Motor neuron (in vitro differentiated cells): ENCODE data around the gene CACNB4. TPM values are rescaled to one million over a fixed set of nuclear protein-coding genes. Genes with fewer than 3 reads are reported as not detected.
"Not testable (repeated sequence)": the region's sequence is repeated elsewhere in the genome, so short reads cannot be mapped to it uniquely, and the experiment has no call there.

Source experiments
- ATAC-seq, 8 experiments: fragments of 200-7000 bp; cut with Tn5 transposase; replicated peaks in 6 of 8; 2 replicates each; pipeline ENCODE4 v1.8.0; 2021; ENCODE audit warnings: mild to moderate bottlenecking in 8 of 8, moderate library complexity in 8 of 8
- H3K27ac ChIP-seq, 2 donors: fragments of 250-450 bp; sonication (Bioruptor Pico); 2 replicates each; pipeline ENCODE4 v1.9.0; 2021; ENCODE audit warnings: antibody characterized with exemption in 2 of 2, mild to moderate bottlenecking in 2 of 2, moderate library complexity in 1 of 2
- H3K4me1 ChIP-seq, 2 donors: fragments of 250-450 bp; sonication (Bioruptor Pico); replicated peaks in 1 of 2; 2 replicates each; pipeline ENCODE4 v1.6.1; 2021; ENCODE audit warnings: antibody characterized with exemption in 2 of 2, mild to moderate bottlenecking in 2 of 2, moderate library complexity in 1 of 2
- H3K4me3 ChIP-seq, 5 donors: fragments of 250-450 bp; sonication (Bioruptor Pico); 2 replicates each; pipeline ENCODE4 v1.9.0; 2021; ENCODE audit warnings: antibody characterized with exemption in 5 of 5, mild to moderate bottlenecking in 5 of 5, moderate library complexity in 4 of 5
- WGBS, 10 experiments: fragments of 450-650 bp; shearing (Covaris generic); methylation state at CpG; one replicate each; pipeline ENCODE4 v1.0.0; 2022; 5-methylcytosine and 5-hydroxymethylcytosine counted together
- in situ Hi-C, 9 experiments: fragments of 400-800 bp; cut with MboI; loops; one replicate each; pipeline ENCODE4 v1.15.0; 2021; ENCODE audit warnings: low sequenced_read_pairs in 9 of 9, low pct_unique_long_range_greater_than_20kb in 2 of 9; ENCODE audit not compliant: unreplicated experiment in 9 of 9
- total RNA-seq, 8 experiments: library from RNA; unstranded; fragments of 300-600 nt; gene quantifications; 2 replicates each; pipeline versions ENCODE4 v1.2.3 to v1.2.4, GENCODE V29; 2022

The CACNB4 gene
- total RNA-seq, 8 experiments from 2014 or later, result 6.7 to 116 (median 19.0) TPM

DNA sequence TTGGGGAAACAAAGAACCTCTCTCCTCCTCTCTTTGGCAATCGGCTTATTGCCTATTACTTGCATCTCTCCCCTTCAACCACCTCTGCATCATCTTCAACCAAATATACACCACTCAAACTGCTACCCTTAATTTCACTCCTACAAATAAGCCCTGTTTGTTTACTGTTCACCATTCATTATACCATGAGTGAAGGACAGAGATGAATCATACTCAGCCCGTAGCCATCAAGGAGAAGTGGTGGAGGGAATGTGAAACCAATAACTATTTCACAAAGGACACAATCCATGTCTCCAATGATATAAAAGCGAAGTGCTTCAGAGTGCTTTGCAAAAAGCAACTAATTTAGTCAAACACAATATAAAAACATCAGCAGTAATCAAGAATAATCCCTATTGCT lies 76.8 kb downstream of the CACNB4 start:
- no peaks in the 10 kb centered on the region for H3K4me1 ChIP-seq
- H3K27ac ChIP-seq, result no peak overlapping the region
- 32 to 100% (median 82%) methylated on average over 1 to 3 of the region's 3 CpGs; no CpG with 5 or more reads in 1 of the 10 experiments for WGBS, 10 experiments
- no peak overlapping the region for H3K4me3 ChIP-seq
- in situ Hi-C loops, result loop anchor here in 2 of 9 experiments (25.0 kb wide), 2 partner anchors 210 to 385 kb away; no protein-coding TSS in a partner anchor
- peak in 1 of 8 experiments; percentile 12 for ATAC-seq

DNA sequence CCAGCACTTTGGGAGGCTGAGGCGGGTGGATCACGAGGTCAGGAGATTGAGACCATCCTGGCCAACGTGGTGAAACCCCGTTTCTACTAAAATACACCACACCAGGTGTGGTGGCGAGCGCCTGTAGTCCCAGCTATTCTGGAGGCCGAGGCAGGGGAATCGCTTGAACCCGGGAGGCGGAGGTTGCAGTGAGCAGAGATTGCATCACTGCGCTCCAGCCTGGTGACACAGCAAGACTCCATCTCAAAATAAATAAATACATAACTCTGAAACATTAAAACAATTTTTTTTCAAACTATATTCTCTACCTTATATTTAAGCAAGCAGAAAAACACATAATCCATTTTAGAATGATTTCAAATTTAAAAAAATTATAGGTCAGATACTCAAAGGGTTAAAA lies 77.8 kb downstream of the CACNB4 start:
- not testable (repeated sequence) for H3K27ac ChIP-seq, ATAC-seq, H3K4me3 ChIP-seq, H3K4me1 ChIP-seq
- in situ Hi-C loops, result loop anchor here in 2 of 9 experiments (25.0 kb wide), 2 partner anchors 209 to 384 kb away; no protein-coding TSS in a partner anchor
- 80 to 100% (median 97%) methylated on average over 1 to 10 of the region's 11 CpGs; no CpG with 5 or more reads in 4 of the 10 experiments for WGBS, 10 experiments

DNA sequence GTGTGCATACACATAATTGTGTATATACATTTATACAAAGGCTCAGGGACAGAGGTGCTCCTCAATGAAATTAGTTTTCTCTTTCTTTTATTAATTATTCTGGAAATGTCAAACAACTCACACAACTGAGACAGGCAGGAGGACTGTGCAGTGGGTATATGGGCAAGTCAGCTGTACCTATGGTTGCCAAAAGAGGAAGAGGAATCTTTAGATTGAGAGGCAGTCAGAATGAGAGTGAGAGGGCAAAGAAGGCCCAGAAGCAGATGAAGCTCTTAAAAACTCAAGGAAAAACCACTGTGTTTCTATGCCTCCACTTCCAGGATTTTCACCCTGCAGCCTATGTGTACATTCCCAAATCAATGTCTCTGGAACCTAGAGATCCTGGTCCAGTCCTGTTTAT lies 79.1 kb downstream of the CACNB4 start:
- Histone ChIP-seq H3K27ac (no peak overlapping the region), H3K4me3 (no peak overlapping the region), H3K4me1 (peaks cover 0 to 9% of the 10 kb centered on the region in 2 donors)
- in situ Hi-C loops, result loop anchor here in 2 of 9 experiments (25.0 kb wide), 2 partner anchors 207 to 382 kb away; no protein-coding TSS in a partner anchor
- no peak for ATAC-seq

DNA sequence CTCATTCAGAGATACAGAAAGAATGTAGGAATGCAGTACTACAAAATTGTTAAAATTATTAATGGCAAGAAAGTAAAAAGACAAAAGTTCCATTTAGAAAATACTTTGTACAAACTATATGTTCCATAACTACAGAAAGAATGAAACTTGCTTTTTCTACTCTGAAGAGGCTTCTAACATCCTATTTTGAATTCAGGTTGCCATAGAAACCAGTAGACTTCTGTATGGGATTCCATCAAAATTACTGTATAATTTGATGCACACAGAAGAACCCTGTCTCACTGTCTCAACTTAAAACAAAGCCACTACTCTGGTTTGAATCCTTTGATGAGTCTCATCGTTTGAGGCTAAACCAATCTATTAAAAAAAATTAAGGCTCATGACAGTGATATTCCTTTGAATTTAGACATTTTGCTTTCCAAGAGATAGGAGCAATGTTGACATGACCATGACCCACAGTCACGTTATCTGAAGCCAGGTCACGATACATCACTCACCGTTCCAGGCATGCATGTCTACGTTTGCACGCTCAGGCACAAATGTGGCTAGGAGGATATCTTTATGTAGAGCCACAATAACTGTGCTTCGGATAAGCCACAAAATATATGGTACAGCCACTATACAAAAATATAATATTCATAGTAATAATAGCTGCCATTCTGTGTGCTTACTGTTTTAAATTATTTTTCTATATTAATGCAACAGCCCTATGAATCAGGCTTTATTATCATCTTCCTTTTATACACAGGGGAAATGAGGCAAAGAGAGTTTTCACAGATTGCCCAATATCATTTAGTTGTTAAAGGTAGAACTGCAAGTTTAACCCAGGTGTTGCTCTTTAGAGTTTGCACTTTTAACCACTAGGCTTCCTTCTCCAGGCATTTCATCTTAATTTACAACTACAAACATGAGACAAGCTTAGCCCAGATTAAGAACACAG lies 82.4 kb downstream of the CACNB4 start:
- H3K27ac ChIP-seq, result no peak overlapping the region
- no peak for ATAC-seq
- 68 to 100% (median 87%) methylated on average over 1 to 7 of the region's 7 CpGs for WGBS, 10 experiments
- in situ Hi-C loops, result loop anchor here in 2 of 9 experiments (25.0 kb wide), 2 partner anchors 204 to 379 kb away; no protein-coding TSS in a partner anchor
- no peak overlapping the region for H3K4me3 ChIP-seq
- peaks cover 0 to 9% of the 10 kb centered on the region in 2 donors for H3K4me1 ChIP-seq

DNA sequence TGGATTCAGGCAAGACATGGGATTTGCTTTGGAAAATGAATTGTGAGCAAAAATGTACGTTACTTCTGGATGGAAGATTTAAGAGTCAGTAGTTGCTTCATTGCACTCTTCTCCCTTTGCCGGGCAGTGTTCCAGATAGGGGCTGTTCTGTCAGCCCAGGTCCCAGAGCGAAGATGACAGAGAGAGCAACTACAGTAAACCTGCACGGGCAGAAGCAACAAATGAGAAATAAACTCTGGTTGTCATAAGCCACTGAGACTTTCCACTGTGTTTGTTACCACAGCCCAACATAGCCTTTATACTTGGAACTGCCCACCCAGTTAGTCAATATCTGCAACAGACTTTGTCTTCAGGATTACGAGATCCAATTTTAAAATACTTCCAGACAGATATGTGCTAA lies 83.3 kb downstream of the CACNB4 start:
- H3K4me1 ChIP-seq, result peaks cover 0 to 9% of the 10 kb centered on the region in 2 donors
- 79 to 97% (median 89%) methylated on average over 1 to 5 of the region's 5 CpGs; no CpG with 5 or more reads in 2 of the 10 experiments for WGBS, 10 experiments
- H3K27ac ChIP-seq, result no peak overlapping the region
- in situ Hi-C loops, result loop anchor here in 2 of 9 experiments (25.0 kb wide), 2 partner anchors 203 to 378 kb away; no protein-coding TSS in a partner anchor
- no peak overlapping the region for H3K4me3 ChIP-seq
- ATAC-seq, result no peak

DNA sequence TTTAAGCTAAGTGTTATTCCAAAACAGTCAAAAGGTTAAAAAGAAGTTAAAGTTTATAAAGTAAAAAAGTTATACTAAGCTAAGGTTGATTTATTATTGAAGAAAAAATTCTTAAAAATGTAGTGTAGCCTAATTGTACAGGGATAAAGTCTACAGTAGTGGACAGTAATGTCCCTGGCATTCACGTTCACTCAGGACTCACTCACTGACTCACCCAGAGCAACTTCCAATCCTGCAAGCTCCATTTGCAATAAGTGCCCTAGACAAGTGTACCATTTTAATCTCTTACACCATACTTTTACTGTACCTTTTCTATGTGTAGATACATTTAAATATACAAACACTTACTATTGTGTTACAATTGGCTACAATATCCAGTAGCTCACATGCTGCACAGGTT lies 86.1 kb downstream of the CACNB4 start:
- Histone ChIP-seq H3K27ac (no peak overlapping the region), H3K4me3 (no peak overlapping the region), H3K4me1 (peaks cover 0 to 9% of the 10 kb centered on the region in 2 donors)
- in situ Hi-C loops, result loop anchor here in 2 of 9 experiments (25.0 kb wide), 2 partner anchors 200 to 375 kb away; no protein-coding TSS in a partner anchor
- 25 to 100% (median 80%) methylated on average over 1 of the region's 1 CpG; no CpG with 5 or more reads in 3 of the 10 experiments for WGBS, 10 experiments
- no peak for ATAC-seq

DNA sequence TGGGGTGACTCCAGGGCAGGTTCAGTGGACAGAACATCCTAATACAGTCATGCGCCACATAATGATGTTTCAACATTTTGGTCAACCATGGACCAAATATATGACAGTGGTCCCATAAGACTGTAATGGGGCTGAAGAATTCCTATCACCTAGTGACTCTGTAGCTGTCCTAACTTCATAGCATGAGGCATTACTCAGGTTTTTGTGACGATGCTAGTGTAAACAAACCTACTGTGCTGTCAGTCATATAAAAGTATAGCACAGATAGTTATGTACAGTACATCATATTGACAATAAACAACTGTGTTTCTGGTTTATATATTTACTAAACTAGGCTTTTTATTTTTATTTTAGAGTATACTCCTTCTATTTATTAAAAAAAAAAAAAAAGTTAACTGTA lies 87.1 kb downstream of the CACNB4 start:
- no peak for ATAC-seq
- WGBS, 10 experiments, result 61 to 100% (median 70%) methylated on average over 1 to 2 of the region's 2 CpGs; no CpG with 5 or more reads in 5 of the 10 experiments
- Histone ChIP-seq H3K4me1 (peaks cover 0 to 8% of the 10 kb centered on the region in 2 donors), H3K27ac (no peak overlapping the region), H3K4me3 (no peak overlapping the region)
- in situ Hi-C loops, result loop anchor here in 2 of 9 experiments (25.0 kb wide), 2 partner anchors 199 to 374 kb away; no protein-coding TSS in a partner anchor

DNA sequence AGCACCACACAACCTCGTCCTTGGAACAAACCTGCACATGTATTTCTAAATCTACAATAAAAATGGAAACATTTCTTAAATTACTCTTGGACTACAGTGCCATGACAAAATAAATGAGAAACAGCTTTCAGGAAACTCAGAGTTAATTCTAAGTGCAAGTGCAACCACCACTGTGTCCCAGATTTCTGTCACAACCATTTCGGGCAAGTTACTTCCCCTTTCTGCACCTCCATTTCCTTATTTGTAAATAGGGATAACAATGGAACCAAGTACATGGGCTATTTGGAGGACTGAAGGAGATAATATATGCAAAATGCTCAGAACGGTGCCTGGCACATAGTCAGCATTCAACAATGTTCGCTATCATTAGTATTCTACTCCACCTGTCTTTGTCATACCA lies 93.2 kb downstream of the CACNB4 start:
- no peak for ATAC-seq
- in situ Hi-C loops, result loop anchor here in 2 of 9 experiments (25.0 kb wide), 2 partner anchors 193 to 368 kb away; no protein-coding TSS in a partner anchor
- no peak overlapping the region for H3K4me3 ChIP-seq
- H3K4me1 ChIP-seq, result peaks cover 10 to 12% of the 10 kb centered on the region in 2 donors
- H3K27ac ChIP-seq, result no peak overlapping the region
- WGBS, 10 experiments, result 34 to 100% (median 77%) methylated on average over 1 to 4 of the region's 4 CpGs; no CpG with 5 or more reads in 1 of the 10 experiments

DNA sequence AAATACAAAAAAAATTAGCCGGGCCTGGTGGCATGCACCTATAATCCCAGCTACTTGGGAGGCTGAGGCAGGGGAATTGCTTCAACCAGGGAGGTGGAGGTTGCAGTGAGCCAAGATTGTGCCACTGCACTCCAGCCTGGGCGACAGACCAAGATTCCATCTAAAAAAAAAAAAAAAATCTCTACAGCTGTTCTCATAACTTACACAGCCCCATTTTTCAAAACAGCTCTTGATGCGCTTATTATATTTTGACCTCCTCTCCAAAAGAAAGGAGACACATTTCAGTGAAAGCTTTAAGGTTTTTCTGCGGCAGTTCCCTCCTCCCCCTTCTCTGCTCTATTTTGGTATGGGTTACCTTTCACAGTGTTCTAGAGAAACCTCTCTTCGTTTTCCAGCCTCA lies 95.6 kb downstream of the CACNB4 start:
- in situ Hi-C loops, result loop anchor here in 2 of 9 experiments (25.0 kb wide), 2 partner anchors 191 to 366 kb away; no protein-coding TSS in a partner anchor
- H3K4me3 ChIP-seq, H3K27ac ChIP-seq, ATAC-seq: not testable (repeated sequence)
- 38 to 100% (median 83%) methylated on average over 1 to 5 of the region's 5 CpGs for WGBS, 10 experiments
- peaks cover 10 to 12% of the 10 kb centered on the region in 2 donors for H3K4me1 ChIP-seq

DNA sequence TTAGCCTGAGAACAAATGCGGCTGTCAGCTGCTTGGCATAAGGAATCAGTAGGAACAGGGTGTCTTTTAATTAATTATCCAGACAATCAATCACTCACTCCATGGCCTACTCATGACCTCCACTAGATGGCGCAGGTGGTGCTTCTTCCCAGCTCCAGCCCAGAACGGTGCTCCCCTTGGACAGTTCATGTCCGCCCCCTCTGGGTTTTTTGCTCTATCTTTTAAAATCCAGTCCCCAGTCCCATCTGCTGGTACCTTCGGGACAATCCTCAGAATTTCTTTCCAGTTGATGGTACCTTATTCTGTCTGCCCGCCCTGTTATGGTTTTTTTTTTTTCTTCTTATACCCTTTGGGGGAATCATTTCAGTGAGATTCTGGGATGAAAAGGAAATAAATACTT lies 99.8 kb downstream of the CACNB4 start:
- 11 to 51% (median 43%) methylated on average over 1 to 6 of the region's 6 CpGs; no CpG with 5 or more reads in 1 of the 10 experiments for WGBS, 10 experiments

DNA sequence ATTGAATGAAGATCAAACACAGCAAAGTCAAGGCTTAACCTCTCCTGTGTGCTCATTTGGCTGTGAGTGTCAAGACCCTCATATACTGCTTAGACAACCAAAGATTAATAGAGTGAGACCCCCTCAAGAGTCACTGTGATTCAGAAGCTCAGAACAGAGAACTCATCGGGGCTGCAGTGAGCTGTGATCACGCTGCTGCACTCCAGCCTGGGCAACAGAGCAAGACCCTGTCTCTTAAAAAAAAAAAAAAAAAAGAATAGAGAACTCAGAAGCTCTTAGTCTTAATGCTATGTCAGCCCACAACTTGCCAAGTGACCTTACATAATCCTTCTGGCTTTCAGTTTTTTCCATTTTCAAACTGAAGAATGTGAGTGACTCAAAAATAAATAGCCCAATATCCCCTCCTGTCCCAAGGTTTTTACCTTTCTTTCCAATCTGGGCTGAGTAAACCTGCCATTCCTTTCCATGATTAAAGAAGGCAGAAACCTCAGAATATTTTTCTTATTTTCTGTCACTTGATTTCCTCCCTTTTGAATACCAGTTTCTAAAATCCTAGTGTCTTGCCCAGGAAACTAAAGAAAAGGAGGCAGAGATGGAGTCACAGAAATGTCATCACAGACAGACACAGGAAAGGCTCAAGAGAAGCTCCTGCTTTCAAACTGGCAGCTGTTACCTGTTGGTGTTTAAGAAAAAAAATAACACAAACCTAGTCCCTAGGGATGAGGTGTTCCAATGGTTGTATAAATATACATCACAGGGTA lies 102.4 kb downstream of the CACNB4 start:
- in situ Hi-C loops, result no loop called here
- no peaks in the 10 kb centered on the region for H3K4me1 ChIP-seq
- no peak for ATAC-seq
- WGBS, 10 experiments, result 32 to 100% (median 86%) methylated on average over 1 to 2 of the region's 2 CpGs; no CpG with 5 or more reads in 3 of the 10 experiments
- no peak overlapping the region for H3K4me3 ChIP-seq
- no peak overlapping the region for H3K27ac ChIP-seq

More for the DNA sequence above, 99.8 kb downstream of the CACNB4 start:
- in situ Hi-C loops, result no loop called here
- Histone ChIP-seq H3K27ac (no peak overlapping the region), H3K4me1 (peaks cover 4% of the 10 kb centered on the region in 2 donors), H3K4me3 (no peak overlapping the region)
- ATAC-seq, result peak in 5 of 8 experiments; percentile 33 to 92 (median 79)

DNA sequence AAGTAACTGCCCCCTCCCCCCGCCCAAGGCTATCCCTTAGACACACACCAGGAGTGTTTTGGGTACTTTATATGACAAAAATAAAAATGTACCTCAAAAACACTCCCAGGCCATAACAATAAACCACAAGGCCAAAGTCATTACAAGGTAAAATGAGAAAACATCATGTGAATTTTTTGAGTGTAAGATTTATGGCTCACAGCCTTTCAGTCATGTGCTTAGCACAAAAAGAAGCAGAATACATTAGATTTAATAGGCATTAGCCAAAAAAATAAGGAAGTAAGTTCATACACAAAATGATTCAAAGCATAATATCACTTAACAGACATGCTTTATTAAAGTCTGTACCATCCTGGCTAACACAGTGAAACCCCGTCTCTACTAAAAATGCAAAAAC lies 103.7 kb downstream of the CACNB4 start:
- 17 to 100% (median 70%) methylated on average over 1 to 2 of the region's 2 CpGs; no CpG with 5 or more reads in 2 of the 10 experiments for WGBS, 10 experiments
- no peak for ATAC-seq
- no peak overlapping the region for H3K4me3 ChIP-seq

More for the DNA sequence above, 103.7 kb downstream of the CACNB4 start:
- in situ Hi-C loops, result no loop called here
- Histone ChIP-seq H3K27ac (no peak overlapping the region), H3K4me1 (no peaks in the 10 kb centered on the region)
